ENCODE data around the gene TIMP2. TPM values are rescaled to one million over a fixed set of nuclear protein-coding genes. Genes with fewer than 3 reads are reported as not detected.

TIMP2 gene
- total and polyA plus RNA-seq, 4 donors: 8.9 to 37.6 (median 10.1) TPM

DNA sequence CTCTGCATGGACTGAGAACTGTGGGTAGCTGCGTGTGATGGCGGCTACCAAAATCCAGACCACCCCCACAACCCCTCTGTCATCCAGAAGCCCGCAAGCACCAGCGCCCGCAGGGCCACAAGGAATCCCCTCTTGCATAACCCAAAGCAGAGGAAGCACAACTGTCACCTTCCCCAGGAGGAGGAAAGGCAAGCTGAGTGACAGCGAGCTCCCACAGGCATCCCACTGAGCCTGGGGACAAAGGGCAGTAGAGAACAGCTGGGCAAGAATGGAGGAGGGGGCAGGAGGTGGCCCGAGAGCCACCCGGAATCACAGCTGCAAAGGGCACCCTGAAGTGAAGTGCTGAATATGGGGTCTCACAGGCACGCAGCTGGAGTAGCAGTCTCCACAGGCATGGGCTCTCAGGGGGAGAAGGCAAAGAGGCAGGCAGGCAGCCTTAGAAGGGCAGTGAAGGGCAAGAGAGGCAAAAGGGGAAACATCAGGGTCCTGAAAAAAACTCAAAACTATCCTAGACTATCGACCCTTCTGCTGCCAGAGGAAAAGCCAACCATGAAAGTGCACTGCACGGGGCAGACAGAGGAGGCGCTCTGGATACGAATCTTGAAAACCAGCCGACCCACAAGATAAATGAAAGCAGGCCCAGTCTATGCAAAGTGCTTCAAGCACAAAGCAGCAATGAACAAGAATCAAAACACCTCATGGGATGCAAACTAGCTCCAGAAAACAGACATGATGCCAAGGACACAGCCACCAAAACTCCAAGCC, 101.7 kb downstream of the TIMP2 start:
- DNase-seq (ENCODE audit: low spot score): no peak
- Histone ChIP-seq H3K27me3 (ENCODE audit: control insufficient read depth in 4 of 4, insufficient read depth in 4 of 4, low read length in 3 of 4) (no peaks in the 10 kb centered on the region), H3K36me3 (ENCODE audit: control insufficient read depth in 4 of 4, insufficient read depth in 3 of 4, low read depth in 1 of 4, low read length in 3 of 4) (peaks cover 29 to 91% (median 70%) of the 10 kb centered on the region in 4 donors), H3K9me3 (ENCODE audit: control insufficient read depth in 4 of 4, low read length in 3 of 4) (no peaks in the 10 kb centered on the region), H3K4me1 (ENCODE audit: control insufficient read depth in 4 of 4, insufficient read depth in 4 of 4, low read length in 3 of 4) (no peaks in the 10 kb centered on the region), H3K9ac (ENCODE audit: low read depth in 1 of 2, low read length in 2 of 2) (no peak overlapping the region), H3K27ac (ENCODE audit: low read depth in 1 of 2, low read length in 2 of 2) (no peak overlapping the region), H3K4me3 (ENCODE audit: low read depth in 1 of 3, low read length in 3 of 3) (no peak overlapping the region)
- TF ChIP-seq, protein P1, sequence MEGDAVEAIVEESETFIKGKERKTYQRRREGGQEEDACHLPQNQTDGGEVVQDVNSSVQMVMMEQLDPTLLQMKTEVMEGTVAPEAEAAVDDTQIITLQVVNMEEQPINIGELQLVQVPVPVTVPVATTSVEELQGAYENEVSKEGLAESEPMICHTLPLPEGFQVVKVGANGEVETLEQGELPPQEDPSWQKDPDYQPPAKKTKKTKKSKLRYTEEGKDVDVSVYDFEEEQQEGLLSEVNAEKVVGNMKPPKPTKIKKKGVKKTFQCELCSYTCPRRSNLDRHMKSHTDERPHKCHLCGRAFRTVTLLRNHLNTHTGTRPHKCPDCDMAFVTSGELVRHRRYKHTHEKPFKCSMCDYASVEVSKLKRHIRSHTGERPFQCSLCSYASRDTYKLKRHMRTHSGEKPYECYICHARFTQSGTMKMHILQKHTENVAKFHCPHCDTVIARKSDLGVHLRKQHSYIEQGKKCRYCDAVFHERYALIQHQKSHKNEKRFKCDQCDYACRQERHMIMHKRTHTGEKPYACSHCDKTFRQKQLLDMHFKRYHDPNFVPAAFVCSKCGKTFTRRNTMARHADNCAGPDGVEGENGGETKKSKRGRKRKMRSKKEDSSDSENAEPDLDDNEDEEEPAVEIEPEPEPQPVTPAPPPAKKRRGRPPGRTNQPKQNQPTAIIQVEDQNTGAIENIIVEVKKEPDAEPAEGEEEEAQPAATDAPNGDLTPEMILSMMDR (IDR thresholded peaks at IDR 0.05; ENCODE audit: low read depth, low read length, missing input control): no peak
- no peak for TF ChIP-seq RXRA (IDR thresholded peaks at IDR 0.05)
- TF ChIP-seq GABPA (IDR thresholded peaks at IDR 0.05 in 1 of 2, conservative IDR thresholded peaks at IDR 0.05 in 1 of 2): no peak
- no peak for TF ChIP-seq FOXA1 (IDR thresholded peaks at IDR 0.05)
- 92% methylated on average over 14 of the region's 14 CpGs for WGBS

- peaks cover 31 to 91% (median 69%) of the 10 kb centered on the region in 4 donors for H3K36me3 ChIP-seq (ENCODE audit: control insufficient read depth in 4 of 4, insufficient read depth in 3 of 4, low read depth in 1 of 4, low read length in 3 of 4)
- TF ChIP-seq, protein P1 (IDR thresholded peaks at IDR 0.05; ENCODE audit: low read depth, low read length, missing input control): no peak
- no peak for TF ChIP-seq MAX (IDR thresholded peaks at IDR 0.05)
- no peak for TF ChIP-seq ZBTB33 (IDR thresholded peaks at IDR 0.05)
- TF ChIP-seq HNF4G (IDR thresholded peaks at IDR 0.05): no peak
- no peak for TF ChIP-seq RXRA (IDR thresholded peaks at IDR 0.05)
- no peak for TF ChIP-seq TAF1 (conservative IDR thresholded peaks at IDR 0.05)
- no peak for TF ChIP-seq FOXA1 (IDR thresholded peaks at IDR 0.05)
- no peak for TF ChIP-seq SP1 (IDR thresholded peaks at IDR 0.05)
- no peak for TF ChIP-seq EGR1 (IDR thresholded peaks at IDR 0.05; ENCODE audit: low read depth in 2 of 2)
- TF ChIP-seq, protein P2, sequence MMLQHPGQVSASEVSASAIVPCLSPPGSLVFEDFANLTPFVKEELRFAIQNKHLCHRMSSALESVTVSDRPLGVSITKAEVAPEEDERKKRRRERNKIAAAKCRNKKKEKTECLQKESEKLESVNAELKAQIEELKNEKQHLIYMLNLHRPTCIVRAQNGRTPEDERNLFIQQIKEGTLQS (IDR thresholded peaks at IDR 0.05): no peak
- no peak for TF ChIP-seq HNF4A (conservative IDR thresholded peaks at IDR 0.05)
- TF ChIP-seq RAD21 (IDR thresholded peaks at IDR 0.05): no peak
- TF ChIP-seq YY1 (IDR thresholded peaks at IDR 0.05): no peak
- TF ChIP-seq GABPA (IDR thresholded peaks at IDR 0.05 in 1 of 2, conservative IDR thresholded peaks at IDR 0.05 in 1 of 2): no peak
- no peak for TF ChIP-seq FOXA2 (IDR thresholded peaks at IDR 0.05)
- TF ChIP-seq JUND (IDR thresholded peaks at IDR 0.05): no peak
- no peak overlapping the region for H3K9ac ChIP-seq (ENCODE audit: low read depth in 1 of 2, low read length in 2 of 2)
- no peak overlapping the region for H3K4me3 ChIP-seq (ENCODE audit: low read depth in 1 of 3, low read length in 3 of 3)
- no peaks in the 10 kb centered on the region for H3K9me3 ChIP-seq (ENCODE audit: control insufficient read depth in 4 of 4, low read length in 3 of 4)
- no peaks in the 10 kb centered on the region for H3K27me3 ChIP-seq (ENCODE audit: control insufficient read depth in 4 of 4, insufficient read depth in 4 of 4, low read length in 3 of 4)
- DNase-seq (ENCODE audit: low spot score): no peak
- H3K27ac ChIP-seq (ENCODE audit: low read depth in 1 of 2, low read length in 2 of 2): no peak overlapping the region
- 95% methylated on average over 14 of the region's 14 CpGs for WGBS
- no peaks in the 10 kb centered on the region for H3K4me1 ChIP-seq (ENCODE audit: control insufficient read depth in 4 of 4, insufficient read depth in 4 of 4, low read length in 3 of 4)
Observed at GRCh38 chr17:78822552-78822951, 102.6 kb downstream of the TIMP2 start.
